ENCODE results near the gene PLA2G4D. TPM values are rescaled to one million over a fixed set of nuclear protein-coding genes. Genes with fewer than 3 reads are reported as not detected.

Gene PLA2G4D
- total RNA-seq, 2 donors from 2014 or later: not detected

DNA sequence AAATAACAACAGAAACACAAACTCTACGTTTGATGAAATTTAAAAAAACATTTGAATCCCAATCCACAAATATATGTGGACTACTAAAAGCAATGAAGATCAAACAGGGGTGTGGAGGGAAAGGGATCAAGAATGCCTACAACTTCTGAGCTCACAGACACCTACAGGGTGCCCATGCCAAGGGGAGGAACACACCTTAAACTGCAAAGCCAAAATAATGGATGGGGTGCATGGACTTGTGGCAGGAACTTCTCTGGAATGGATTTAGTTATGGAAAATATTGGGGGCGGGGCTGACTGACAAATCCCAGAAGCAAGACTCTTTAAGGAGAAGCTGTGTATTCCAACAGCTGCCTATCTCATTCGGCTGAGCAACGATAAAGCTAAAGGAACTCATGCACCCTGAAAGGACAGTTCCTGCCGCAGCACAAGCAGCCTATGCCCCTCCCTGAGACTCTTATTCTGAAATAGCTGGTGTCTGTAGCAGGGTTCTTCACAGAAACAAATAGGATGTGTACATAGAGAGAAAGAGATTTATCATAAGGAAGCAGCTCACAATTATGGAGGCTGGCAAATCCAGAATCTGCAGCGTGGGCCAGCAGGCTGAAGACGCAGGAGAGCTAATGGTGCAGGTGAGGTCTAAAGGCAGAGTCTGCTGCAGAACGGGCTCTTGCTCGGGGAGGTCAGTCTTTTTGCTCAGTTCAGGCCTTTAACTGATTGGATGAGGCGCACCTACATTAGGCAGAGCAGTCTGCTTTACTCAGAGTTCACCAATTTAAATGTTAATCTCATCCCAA lies 24.5 kb upstream of the PLA2G4D start:
- Histone ChIP-seq H3K9me3 (no peaks in the 10 kb centered on the region), H3K4me1 (ENCODE audit: control insufficient read depth in 1 of 2, low read depth in 2 of 2) (no peaks in the 10 kb centered on the region), H3K27ac (no peak overlapping the region), H3K4me3 (no peak overlapping the region), H3K36me3 (no peaks in the 10 kb centered on the region), H3K27me3 (replicated peaks; ENCODE audit: insufficient read depth) (no peaks in the 10 kb centered on the region)
- no peak for TF ChIP-seq CTCF (IDR thresholded peaks at IDR 0.05)
- ATAC-seq (ENCODE audit: insufficient number of reproducible peaks, low FRiP score, low read depth) (no peak), DNase-seq (ENCODE audit: low spot score) (no peak)

DNA sequence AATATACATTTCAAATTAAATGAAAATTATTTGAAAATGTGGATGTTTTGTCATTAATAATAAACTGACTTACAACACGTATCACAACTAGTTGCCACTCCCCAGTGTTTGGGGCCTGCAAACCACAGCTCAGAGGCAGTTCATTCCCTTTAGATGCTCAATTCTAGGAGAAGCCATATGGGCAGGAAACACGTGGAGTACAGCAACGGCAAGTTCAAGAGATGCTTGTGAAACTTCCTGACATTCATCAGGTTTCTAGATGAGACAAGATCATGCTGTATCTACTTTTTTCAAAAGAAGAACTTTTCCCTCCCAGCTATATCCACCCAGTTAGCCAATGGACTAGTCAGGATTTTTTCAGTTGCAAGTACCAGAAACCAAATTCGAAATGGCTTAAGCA lies 17.6 kb upstream of the PLA2G4D start:
- ATAC-seq (ENCODE audit: insufficient number of reproducible peaks, low FRiP score, low read depth) (no peak), DNase-seq (ENCODE audit: low spot score) (no peak)
- Histone ChIP-seq H3K27ac (no peak overlapping the region), H3K4me1 (ENCODE audit: control insufficient read depth in 1 of 2, low read depth in 2 of 2) (no peaks in the 10 kb centered on the region), H3K27me3 (replicated peaks; ENCODE audit: insufficient read depth) (no peaks in the 10 kb centered on the region), H3K36me3 (no peaks in the 10 kb centered on the region), H3K9me3 (no peaks in the 10 kb centered on the region), H3K4me3 (no peak overlapping the region)
- TF ChIP-seq CTCF (IDR thresholded peaks at IDR 0.05): no peak

DNA sequence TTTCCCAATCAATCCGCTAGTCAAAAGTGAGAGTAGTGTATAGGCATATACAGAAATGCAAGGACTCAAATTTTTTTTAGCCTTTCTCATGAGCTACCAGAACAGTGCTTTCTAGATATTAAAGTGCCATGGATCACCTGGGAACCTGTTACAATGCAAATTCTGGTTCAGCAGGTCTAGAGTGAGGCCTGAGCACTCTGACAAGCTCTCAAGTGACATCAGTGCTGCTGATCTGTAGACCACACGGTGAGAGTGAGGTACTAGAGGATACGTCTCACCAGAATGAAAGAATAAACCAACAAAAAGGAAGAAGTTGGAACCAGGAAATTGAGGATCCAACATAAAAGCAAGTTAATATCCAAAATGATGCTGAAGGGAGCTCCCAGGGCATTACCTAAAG lies 16.0 kb upstream of the PLA2G4D start:
- Histone ChIP-seq H3K27ac (no peak overlapping the region), H3K27me3 (replicated peaks; ENCODE audit: insufficient read depth) (no peaks in the 10 kb centered on the region), H3K9me3 (no peaks in the 10 kb centered on the region), H3K4me1 (ENCODE audit: control insufficient read depth in 1 of 2, low read depth in 2 of 2) (no peaks in the 10 kb centered on the region), H3K4me3 (no peak overlapping the region), H3K36me3 (no peaks in the 10 kb centered on the region)
- ATAC-seq (ENCODE audit: insufficient number of reproducible peaks, low FRiP score, low read depth): no peak
- no peak for TF ChIP-seq CTCF (IDR thresholded peaks at IDR 0.05)
- DNase-seq (ENCODE audit: low spot score): no peak

DNA sequence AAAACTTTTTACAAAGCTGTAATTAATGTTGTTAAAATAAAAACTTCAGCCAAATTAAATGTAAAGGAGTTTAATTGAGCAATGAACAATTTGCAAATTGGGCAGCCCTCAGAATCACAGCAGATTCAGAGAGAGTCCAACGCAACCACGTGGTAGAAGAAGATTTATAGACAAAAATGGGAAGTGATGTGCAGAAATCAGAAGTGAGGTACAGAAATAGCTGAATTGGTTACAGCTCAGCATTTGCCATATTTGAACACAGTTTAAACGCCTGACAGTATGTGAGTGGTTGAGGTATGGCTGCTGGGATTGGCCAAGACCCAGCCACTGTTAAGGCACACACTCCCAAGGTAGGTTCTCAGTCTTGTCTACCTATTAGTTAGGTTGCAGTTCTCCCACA lies 14.4 kb upstream of the PLA2G4D start:
- Histone ChIP-seq H3K9me3 (no peaks in the 10 kb centered on the region), H3K36me3 (no peaks in the 10 kb centered on the region), H3K27ac (no peak overlapping the region), H3K27me3 (replicated peaks; ENCODE audit: insufficient read depth) (no peaks in the 10 kb centered on the region), H3K4me3 (no peak overlapping the region), H3K4me1 (ENCODE audit: control insufficient read depth in 1 of 2, low read depth in 2 of 2) (no peaks in the 10 kb centered on the region)
- ATAC-seq (ENCODE audit: insufficient number of reproducible peaks, low FRiP score, low read depth) (no peak), DNase-seq (ENCODE audit: low spot score) (no peak)
- no peak for TF ChIP-seq CTCF (IDR thresholded peaks at IDR 0.05)

GRCh38 chr15:42108189-42108588 lies 13.8 kb upstream of the PLA2G4D start:
- no peak for TF ChIP-seq CTCF (IDR thresholded peaks at IDR 0.05)
- Histone ChIP-seq H3K36me3 (no peaks in the 10 kb centered on the region), H3K27me3 (replicated peaks; ENCODE audit: insufficient read depth) (no peaks in the 10 kb centered on the region), H3K27ac (no peak overlapping the region), H3K9me3 (no peaks in the 10 kb centered on the region), H3K4me3 (no peak overlapping the region), H3K4me1 (ENCODE audit: control insufficient read depth in 1 of 2, low read depth in 2 of 2) (no peaks in the 10 kb centered on the region)
- DNase-seq (ENCODE audit: low spot score) (no peak), ATAC-seq (ENCODE audit: insufficient number of reproducible peaks, low FRiP score, low read depth) (no peak)

All from thoracic aorta (tissue), 2 donors.